Stimulated activated CD4-positive, alpha-beta T cell treated with anti-CD3 and anti-CD28 coated beads, TNF-alpha, amount 100 ng/mL, for 48 hours (primary cell): ENCODE data around the gene PARD3B.

Source experiments
- DNase-seq, 3 donors: peaks; one replicate each; pipeline ENCODE4 v3.0.0-alpha.2; 2020; ENCODE audit warnings: low read depth in 3 of 3

Gene PARD3B

DNA sequence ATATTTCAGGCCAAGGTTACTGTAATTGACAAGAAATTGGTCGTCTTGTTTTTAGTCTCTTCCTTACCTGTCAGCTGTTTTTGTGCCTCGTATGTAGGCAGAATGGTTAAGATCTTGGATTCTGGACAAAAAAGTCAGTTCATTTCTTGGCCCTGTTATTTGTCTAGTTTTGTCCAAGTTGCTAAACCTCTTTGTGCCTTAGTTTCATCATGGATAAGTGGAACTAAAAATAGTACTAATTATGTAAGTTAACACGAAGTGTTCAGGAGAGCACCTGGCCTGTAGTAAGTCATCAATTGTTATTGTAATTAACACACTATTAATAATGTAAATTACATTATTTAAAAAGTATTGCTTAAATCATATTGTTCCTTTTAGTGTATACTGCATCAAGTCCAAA lies 148.0 kb downstream of the PARD3B start:
- DNase-seq, result no peak

DNA sequence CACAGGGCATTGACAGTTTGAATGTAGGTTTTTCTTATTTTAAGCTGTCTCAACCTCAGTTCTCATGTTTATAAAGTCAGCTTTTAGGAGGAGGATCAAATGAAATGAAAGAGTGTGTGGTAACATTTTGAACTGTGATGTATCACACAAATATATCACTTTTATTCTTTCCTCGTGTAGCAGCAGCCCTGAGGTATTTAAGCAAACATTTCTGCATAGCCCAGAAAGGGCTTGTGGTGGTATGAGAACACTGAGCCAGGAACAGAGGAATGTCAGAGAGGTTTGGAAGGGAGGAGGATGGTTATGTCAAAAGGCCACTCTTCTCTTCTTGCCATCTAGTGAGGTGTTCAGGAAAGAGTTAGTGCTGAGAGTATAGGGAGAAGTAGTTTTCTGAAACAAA lies 150.2 kb downstream of the PARD3B start:
- DNase-seq, result no peak

DNA sequence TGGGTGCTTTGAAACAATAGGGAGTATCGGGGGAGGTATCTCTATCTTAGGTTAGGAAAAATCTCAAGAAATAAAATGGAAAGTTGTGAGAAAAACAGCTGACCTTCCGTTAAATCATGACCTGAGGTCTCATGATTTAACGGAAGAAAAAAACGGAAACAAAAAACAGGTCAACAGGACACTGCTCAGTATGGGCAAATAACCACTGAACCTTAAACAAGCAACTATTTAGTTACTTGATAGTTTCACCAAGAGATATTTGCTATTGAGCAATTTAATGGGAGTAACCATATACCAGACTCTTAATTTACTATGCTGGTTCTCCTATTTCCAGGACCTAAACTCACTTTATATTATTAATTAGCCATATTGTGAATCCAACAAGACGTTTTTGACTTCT lies 150.8 kb downstream of the PARD3B start:
- DNase-seq, result no peak

DNA sequence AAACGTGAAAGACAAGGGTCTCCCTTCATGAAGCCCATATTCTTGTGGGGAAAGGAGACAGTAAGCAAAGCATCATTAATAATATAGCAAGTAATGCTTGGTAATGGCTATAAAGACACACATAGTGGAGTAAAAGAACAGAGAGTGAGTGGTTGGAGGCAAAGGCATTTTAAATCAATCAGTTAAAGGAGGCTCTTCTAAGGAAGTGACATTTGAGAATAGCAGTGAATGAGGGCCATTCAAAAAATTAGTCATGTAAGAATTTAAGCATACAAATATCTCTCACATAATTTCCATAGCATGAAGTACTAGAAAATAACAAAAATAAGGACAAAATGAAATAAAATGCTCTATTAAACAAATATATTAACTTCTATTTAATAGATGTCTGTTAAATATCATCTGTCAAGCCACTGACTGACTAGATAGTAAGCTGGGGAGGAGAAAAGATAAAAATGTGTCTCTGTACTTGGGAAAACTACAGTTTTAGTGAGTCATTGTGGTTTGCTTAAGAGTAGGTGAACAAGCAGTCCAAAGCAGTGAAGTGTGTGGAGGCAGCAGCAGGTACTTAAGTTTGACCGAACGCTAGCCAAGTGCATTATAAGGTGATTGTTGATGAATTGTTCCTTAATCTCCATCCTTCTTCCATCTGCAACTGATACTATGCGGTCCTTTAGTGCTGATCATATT lies 160.1 kb downstream of the PARD3B start:
- no peak for DNase-seq

DNA sequence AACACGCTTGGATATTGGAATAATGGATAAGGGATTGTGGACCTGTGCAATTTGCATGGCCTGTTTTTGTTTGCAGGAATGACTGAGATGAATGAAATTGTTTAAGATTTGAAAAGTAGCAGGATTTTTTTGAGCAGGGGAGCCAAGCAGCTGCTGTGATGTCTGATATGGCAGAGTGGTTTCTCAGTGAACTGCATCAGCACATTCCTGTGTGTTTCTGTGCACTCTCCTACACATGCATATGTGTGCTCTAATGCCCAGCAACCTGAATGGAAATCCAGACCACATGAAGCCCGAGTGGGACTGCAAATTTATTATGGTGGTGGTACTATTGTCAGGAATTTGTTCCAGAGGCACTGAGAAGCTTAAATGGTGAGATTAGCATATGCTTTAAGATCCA lies 161.7 kb downstream of the PARD3B start:
- no peak for DNase-seq

DNA sequence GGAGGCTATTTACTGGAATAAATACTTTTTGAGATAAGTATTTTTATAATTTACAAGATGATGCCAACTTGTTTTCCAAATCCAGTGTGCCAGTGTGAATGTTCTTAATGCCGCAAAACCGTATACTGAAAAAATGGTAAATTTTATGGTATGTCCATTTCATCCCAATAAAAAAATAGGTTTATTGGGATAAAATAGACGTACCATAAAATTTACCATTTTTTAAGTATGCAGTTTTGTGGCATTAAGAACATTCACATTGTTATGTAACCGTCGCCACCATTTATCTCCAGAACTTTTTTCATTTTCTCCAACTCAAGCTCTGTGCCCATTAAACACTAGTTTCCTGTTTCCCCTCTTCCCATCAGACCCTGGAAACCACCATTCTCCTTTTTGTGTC lies 167.9 kb downstream of the PARD3B start:
- no peak for DNase-seq

DNA sequence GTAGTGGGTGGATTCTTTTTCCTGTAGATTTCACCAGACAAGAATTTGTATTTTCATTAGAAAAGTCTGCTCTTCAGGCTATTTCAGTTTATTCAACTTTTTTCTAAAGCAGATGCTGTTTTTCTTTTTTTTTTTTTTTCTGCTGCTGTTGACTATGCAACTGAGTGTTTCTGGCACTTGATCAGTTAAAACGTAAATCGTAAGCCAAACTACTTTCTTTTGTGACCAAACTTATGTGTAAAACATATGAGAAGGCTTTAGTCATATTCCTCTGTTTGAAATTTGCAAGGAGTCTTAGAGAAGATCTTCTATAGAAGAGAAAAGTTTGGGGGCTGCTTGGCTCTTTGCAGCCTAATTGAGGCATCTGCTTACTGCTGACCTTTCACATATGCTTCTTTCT lies 170.1 kb downstream of the PARD3B start:
- no peak for DNase-seq

DNA sequence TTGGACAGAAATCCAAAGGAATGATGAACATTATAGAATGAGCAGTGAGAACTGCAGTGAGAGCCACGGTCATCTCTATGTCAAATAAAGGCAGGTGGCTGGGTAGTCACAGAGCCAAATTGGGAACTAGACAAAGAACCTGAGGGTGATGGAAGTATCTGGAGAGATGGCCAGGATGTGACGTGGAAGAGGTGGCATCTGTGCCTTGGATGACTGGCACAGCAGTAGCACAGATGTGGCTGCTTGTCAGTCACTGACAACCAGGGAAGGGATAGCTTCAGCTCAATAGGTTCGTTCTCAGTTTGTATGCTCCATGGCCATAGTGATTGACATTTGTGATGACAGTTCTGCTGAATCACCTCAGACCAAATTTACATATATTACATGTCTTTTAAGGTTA lies 172.3 kb downstream of the PARD3B start:
- DNase-seq, result no peak

DNA sequence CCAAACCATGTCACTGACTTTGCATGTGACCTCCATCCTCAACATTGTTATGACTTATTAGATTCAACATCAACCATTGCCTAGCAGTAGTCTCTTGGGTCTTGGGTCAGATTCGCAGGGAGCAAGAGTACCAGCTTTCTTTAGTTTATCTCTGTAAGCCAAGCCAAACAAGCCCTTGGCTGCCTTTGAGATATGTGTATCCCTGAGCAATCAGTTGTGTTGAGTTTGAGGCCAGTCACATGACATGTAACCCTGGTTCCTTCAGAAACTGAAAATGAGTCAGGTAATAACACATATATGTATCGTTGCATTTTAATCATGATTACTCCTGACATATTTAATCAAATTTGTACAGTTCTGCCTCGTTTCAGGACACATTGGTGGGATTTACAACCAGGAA lies 173.3 kb downstream of the PARD3B start:
- DNase-seq, result no peak

DNA sequence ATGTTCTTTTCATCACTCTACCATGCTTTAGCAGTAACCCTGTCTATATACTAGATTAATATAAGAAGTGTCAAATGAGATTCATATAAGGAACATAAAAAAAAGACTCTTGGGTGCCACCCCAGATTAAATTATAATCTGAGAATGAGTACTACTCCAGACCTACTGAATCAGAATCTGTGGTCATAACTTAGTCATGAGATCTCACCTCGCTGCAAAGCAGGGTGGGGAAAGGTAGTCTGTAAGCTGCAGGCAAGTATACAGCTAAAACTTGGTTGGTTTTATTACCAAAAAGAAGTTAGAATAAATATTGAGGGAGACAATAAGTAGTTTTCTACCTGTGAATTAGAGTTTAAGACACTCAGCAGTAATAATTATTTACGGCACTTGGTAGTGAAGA lies 175.6 kb downstream of the PARD3B start:
- no peak for DNase-seq

DNA sequence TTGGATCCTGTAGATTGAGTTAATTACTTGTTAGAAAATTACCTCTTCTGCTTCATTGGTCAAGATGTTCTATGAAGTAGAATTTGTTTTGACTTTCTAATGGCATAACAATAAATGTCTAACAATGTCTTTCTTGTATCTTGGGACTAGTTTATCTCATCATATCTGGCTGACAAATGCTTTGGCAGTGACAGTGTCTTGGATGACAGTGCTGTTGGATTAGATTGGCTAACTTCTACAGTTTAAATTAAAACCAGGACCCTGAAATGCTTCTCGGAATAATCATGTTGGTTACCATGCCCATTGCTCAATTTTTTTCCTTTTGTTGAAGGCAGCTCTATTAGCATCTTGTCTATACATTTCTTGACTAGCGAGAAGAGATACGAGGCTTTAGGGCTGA lies 176.9 kb downstream of the PARD3B start:
- no peak for DNase-seq

DNA sequence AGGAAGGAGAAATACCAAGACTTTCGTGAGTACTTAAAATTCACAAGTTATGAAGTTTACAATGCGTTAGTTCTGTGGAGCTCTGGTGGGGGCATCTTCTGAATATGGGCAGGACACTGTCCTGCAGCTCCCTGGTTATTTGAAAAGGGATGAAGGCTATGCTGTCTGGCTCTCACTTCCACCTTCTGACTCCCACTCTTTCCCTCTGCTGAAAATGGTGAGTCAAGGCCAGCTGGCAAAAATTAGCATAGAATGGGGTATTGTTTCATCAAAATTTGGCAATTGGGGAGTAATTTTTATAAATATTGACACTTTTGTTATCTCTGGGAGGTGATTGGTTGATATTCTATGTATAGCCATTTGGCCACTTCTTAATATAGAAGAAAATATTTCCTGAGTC lies 177.4 kb downstream of the PARD3B start:
- no peak for DNase-seq

DNA sequence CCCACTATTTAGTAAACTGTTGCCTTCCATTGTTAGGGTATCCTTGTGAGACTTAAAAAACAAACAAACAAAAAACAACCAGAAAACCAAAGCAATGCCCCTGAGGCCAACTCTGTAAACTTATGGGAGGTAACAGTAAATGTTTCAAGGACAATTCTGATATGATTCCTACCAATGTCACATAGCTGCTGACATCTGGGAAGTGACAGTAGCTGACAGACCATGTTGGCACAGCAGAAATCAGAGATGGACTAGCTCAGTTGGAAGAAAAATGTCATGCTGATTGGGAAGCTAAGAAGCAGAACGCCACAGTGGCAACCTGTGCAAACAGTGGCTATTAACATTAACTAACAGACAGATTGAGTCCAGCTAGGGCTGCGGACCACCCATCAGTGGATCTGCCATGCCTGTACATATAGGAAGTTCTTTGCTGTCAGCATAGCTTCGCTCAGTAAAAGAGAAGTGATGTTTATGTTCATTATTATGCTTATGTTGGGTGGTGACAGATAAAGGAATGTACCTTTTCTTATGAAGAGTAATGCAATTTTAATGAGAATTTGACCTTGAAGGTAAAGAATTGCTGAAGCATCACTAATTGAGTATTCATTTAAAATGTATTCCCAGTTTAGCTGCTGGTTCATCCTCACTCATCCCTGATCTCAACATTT lies 180.6 kb downstream of the PARD3B start:
- DNase-seq, result no peak

DNA sequence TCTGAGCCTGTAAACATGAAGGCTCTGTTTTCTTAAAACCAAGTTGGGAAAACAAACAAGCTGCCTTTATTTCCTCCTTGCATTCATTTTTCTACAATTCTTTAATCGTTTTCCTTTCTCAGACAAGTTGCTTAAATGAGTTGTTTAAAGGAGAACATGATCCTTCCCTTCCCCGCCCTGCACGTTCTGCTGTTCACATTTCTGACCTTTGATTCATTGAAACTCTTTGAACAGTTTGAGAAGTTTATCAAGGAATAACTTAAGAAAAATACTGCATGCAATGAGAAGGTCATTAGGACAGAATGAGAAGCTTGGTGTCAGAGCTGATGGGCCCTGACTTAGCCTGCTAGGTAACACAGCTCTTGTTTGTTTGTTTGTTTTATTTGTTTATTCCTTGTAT lies 181.6 kb downstream of the PARD3B start:
- no peak for DNase-seq

DNA sequence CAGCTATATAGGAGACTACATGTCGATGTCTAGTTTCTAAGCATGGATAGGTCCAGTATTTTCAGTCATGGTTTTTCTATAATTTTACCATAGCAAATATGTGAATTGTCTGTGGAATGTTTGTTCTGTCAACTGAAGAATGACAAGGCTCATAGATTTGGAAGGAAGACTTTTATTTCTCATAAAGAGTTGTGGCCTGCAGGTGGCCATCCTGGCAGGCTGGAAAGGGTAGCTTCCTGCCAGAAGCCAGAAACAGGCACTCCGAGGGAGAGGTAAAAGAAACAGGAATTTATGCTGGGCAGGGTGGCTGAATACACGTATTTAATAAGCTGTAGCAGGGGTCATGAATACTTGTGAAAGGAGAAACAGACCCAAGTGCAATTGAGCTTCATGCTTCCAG lies 182.1 kb downstream of the PARD3B start:
- no peak for DNase-seq

DNA sequence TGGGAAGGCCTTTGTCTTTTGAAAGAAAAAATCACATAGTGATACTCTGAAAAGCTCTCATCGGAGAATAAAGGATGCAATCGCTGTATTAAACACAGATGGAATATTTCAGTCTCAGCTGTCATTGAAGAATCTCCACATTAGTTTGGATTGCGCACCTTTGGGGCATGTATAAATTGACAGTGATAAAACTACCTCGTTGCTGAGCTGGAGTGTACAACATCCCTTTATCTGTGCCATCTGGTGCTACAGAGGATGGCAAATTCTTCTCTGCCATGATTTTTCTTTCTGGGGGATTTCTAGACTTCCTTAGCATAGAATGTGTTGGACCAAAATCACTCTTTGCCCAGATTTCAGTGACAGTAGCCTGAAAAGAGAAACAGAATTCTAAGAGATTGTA lies 185.3 kb downstream of the PARD3B start:
- DNase-seq, result no peak

DNA sequence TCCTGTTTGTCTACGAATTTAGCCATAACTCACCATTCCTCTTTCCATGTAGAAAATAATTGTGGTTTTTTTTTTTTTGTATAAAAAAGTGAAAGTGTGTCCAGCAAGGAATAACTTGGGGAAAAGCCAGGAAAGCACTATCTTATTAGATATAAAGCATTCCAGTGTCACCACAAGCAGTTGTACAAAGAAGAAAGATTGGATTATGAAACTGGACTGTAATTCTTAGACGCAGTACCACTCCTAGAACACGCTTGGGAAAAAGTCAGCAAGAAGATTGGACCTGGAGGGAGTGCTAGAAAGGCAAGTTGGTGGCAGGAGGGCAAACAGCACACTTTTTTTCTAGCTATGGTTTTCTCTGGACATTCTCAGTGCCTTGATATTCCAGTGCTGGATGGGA lies 186.7 kb downstream of the PARD3B start:
- DNase-seq, result no peak

DNA sequence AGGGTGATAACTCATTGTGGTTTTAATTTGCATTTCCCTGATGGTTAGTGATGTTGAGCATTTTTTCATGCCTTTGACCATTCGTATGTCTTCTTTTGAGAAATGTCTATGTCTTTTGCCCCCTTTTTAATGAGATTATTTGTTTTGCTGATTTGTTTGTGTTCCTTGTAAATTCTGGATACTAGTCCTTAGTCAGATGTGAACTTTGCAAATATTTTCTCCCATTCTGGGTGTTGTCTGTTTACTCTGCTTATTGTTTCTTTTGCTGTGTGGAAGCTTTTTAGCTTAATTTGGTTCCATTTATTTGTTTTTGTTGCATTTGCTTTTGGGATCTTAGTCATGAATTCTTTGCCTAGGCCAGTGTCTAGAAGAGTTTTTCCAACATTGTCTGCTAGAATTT lies 192.0 kb downstream of the PARD3B start:
- no peak for DNase-seq

DNA sequence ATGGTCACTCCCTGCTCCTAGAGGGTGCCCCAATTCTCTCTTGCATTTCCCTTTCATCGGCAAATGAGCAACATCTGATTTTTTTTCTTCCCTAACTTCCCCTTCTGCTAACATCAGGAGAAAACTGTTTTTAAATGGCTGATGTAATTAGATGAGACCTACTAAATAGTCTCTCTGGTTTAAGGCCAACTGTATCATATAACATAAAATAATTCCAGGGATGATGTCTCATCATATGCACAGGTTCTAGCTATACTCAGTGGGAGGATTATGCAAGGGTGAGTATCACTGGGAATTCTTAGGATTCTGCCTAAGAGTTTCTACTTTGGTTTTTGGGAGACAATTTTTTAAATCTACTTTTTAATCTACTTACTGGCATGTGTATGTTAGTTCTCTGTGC lies 193.4 kb downstream of the PARD3B start:
- no peak for DNase-seq

DNA sequence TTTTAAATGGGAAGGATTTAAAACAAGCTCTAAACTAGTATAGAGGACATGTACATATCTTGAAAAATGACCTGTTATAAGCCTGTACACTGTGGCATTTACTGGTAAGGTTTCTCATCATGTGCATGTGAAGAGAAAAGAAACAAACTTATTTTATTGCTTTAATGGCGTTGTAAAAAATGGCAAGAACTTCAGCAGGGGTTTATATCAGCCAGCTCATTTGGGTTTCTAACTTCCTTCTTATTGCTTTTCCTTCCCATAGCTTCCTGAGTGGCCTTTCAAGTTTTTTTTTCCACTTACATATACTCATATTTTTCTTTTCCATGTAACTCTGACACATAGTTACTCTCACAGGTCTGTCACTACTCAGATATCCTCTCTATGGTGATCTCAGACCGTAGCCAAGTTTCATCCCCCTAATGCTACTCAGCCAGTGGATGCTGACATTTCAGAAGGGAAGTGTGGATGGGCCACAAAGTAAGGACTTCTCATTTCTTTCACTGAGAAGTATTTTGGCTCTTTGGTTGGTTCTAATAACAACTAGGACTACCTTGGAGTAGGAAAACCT lies 198.2 kb downstream of the PARD3B start:
- DNase-seq, result no peak

DNA sequence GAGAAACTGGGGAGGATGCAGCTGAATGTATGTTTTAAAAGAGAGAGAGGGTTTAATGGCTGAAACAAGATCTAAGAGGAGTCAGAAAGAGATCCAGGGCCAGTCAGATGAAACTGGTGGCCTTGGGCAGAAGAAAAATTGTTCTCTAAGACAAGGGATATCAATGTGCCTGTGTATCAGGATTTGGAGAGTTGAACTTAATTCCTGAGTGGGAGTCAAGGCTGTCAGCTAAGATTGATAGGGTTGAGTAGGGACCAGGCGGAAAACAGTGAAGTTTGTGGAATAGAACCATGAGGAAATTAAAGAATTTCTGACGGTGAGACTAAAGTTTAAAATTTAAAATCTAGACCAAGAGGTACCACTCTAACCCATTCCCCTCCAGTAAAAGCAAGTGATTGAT lies 199.2 kb downstream of the PARD3B start:
- DNase-seq, result no peak

DNA sequence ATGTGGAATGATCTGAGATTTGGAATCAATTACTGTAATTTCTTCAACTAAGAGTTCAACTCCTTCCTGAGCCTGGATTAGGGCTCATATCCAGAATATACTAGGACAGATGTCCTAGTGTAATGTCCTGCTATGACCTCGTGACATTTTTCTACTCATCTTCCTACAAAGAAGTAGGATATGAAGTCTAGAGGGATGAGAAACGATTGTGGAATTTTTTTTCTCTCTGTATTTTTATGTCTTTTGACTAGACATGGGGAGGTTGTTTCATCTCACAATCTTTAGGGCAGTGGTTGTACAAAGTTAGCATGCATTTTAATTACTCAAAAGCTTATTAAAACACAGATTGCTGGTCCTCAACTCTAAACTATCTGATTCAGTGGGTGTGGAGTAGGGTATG lies 203.0 kb downstream of the PARD3B start:
- no peak for DNase-seq

DNA sequence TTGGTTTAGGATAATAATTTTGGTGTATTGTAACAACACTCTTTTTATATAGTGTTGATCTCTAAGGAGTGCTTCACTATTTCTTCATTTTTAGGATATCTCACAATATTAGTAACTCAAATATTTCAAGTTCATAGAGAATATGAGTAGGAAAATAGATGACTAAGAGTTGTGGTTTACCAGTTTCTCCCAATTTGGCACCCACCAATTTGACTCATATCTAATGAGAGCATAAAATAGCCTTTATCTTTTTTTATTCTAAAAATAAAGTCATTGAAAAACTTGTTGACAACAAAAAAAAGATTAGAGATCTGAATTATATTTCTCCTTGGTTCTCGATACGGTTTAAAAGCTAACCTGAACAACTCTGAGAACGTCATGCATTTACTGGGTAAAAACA lies 204.0 kb downstream of the PARD3B start:
- no peak for DNase-seq

DNA sequence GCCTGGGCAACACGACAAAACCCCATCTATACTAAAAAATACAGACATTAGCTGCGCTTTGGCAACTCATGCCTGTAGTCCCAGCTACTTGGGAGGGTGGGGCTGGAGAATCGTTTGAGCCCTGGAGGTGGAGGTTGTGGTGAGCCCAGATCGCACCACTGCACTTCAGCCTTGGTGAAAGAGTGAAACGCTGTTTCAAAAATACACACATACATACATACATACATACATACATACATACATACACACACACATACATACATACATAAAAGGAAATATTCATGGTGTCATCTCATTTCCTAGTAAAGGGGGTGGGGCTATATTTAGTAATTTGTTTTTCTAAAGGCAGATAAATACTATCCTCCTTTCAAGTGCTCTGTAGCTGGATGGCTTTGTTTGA lies 205.1 kb downstream of the PARD3B start:
- DNase-seq, result no peak
